Cardiac muscle cell (in vitro differentiated cells and primary cell): ENCODE results near the gene ISG20. TPM values are rescaled to one million over a fixed set of nuclear protein-coding genes. Genes with fewer than 3 reads are reported as not detected.

Experiments used
- DNase-seq, 2 donors: peaks; one replicate each; pipeline versions ENCODE4 v3.0.0 to v3.0.0-alpha.2; 2010 to 2017; ENCODE audit warnings: low read depth in 1 of 2, low spot score in 1 of 2
- H3K27ac ChIP-seq: fragments of 200-600 bp; sonication (generic); 2 replicates; pipeline ENCODE4 v1.5.1; 2016
- H3K27me3 ChIP-seq: fragments of 200-600 bp; sonication (generic); 2 replicates; pipeline ENCODE4 v1.6.0; 2016; ENCODE audit warnings: control low read depth
- H3K36me3 ChIP-seq: fragments of 200-600 bp; sonication (generic); 2 replicates; pipeline ENCODE4 v1.5.1; 2016; ENCODE audit warnings: control low read depth
- H3K4me1 ChIP-seq: fragments of 200-600 bp; sonication (generic); 2 replicates; pipeline ENCODE4 v1.8.1; 2017; ENCODE audit warnings: low read depth, mild to moderate bottlenecking, mixed run types
- H3K4me3 ChIP-seq: fragments of 200-600 bp; sonication (generic); 2 replicates; pipeline ENCODE4 v1.5.1; 2016; ENCODE audit warnings: mild to moderate bottlenecking
- H3K9me3 ChIP-seq: fragments of 200-600 bp; sonication (generic); 2 replicates; pipeline ENCODE4 v1.5.1; 2017; ENCODE audit warnings: low read depth, mild to moderate bottlenecking, control low read depth
- polyA plus RNA-seq: library from polyadenylated mRNA; unstranded; fragments of >200 nt; fragmentation: Nextera tagmentation; extraction: Ambion mirVana; gene quantifications from 2 replicates; pipeline ENCODE4 v1.2.1, GENCODE V29; 2016
- total RNA-seq: library from RNA; depleted of rRNA; stranded (reverse); fragments of >200 nt; gene quantifications from 2 replicates; pipeline ENCODE4 v1.2.3, GENCODE V29; 2016
- TF ChIP-seq, protein P1 (sequence below): IDR thresholded peaks from 2 replicates; pipeline ENCODE4 v1.5.1; 2012; ENCODE audit warnings: low read depth, mild to moderate bottlenecking, low read length

ISG20 gene
- total and polyA plus RNA-seq, 2 experiments from 2014 or later, result 0.69 TPM; not detected in 1

DNA sequence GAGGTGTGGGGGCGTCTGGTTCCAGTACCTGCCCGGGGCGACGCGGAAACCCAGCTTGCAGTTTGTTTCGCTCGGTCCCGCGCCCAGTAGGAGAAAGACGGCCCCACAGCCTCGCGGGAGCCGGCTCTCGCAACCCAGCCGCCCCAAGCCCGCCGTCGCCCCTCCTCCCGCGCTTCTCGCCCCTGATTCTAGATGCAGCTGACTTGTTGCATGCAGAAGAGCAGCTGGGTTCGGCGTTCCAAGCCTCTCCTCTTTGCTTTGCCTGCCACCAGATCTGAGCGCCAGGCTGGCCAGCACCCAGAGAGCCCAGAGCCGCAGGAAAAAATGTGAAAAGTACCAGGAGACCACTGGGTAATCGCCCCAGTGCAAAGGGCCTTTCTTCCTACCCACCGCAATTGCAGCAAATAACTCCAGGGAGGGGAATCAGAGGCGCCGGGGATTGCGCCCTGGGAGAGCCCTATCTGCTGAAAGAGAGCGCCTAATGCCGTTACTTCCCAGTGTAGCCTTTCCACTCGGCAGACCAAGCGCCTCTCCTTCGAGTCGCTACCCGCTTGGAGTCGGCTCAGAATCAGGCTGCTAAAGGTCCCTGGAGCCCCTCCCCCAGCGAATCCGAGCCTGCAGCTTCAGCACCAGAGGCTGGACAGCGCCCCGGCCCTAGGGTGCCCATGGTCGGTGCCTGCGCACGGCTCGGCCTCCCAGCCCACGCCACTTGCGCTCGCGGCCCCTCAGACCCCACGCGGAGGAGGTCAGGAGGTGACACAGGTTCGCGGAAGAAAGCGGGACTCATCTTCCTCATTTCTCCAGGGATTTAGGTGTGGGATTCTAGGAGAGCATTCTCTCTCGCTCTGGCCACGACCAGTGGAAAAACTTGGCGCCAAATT lies 33.4 kb upstream of the ISG20 start:
- Histone ChIP-seq H3K9me3 (no peaks in the 10 kb centered on the region), H3K27ac (no peak overlapping the region), H3K27me3 (peaks cover 80% of the 10 kb centered on the region), H3K36me3 (no peaks in the 10 kb centered on the region), H3K4me3 (peak overlapping the region; percentile 19), H3K4me1 (peaks cover 13% of the 10 kb centered on the region)
- DNase-seq, result peak; percentile 50 to 93
- TF ChIP-seq, protein P1, sequence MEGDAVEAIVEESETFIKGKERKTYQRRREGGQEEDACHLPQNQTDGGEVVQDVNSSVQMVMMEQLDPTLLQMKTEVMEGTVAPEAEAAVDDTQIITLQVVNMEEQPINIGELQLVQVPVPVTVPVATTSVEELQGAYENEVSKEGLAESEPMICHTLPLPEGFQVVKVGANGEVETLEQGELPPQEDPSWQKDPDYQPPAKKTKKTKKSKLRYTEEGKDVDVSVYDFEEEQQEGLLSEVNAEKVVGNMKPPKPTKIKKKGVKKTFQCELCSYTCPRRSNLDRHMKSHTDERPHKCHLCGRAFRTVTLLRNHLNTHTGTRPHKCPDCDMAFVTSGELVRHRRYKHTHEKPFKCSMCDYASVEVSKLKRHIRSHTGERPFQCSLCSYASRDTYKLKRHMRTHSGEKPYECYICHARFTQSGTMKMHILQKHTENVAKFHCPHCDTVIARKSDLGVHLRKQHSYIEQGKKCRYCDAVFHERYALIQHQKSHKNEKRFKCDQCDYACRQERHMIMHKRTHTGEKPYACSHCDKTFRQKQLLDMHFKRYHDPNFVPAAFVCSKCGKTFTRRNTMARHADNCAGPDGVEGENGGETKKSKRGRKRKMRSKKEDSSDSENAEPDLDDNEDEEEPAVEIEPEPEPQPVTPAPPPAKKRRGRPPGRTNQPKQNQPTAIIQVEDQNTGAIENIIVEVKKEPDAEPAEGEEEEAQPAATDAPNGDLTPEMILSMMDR, result no peak

DNA sequence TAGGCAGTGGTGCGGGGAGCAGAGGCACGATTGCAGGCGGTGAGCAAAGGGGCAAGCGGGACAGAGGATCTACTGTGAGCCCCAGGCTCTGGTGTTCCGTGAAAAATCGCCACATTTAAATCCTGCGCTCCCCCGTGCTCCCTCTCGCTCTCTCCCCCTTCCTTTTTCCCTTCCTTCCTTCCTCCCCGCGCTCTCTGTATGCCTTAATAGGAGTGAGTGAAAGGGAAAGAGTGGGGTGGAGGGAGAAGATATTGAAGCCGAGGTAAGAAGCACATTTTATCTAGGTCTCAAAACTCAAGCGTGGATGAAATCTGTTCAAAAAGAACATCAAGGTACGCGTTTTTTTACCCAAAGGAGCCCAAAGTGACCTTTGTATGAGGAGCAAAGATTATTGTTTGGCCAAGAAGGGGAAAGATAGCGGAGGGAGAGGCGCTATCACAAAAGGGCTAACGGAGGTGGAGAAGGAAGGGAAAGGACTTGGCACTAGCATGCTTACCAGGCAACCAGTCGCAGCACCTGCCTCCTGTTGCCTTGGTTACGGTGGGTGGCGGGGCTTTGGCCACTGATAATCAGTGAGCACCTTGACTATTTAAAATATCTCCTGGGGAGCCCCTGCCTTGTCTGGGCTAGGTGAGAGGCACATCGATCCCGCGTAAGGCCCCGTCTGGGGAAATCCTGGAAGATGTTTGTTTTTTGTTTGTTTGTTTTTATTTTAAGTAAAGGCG lies 32.6 kb upstream of the ISG20 start:
- H3K4me3 ChIP-seq, result no peak overlapping the region
- H3K36me3 ChIP-seq, result no peaks in the 10 kb centered on the region
- H3K9me3 ChIP-seq, result no peaks in the 10 kb centered on the region
- peaks cover 13% of the 10 kb centered on the region for H3K4me1 ChIP-seq
- peaks cover 85% of the 10 kb centered on the region for H3K27me3 ChIP-seq
- no peak for DNase-seq
- TF ChIP-seq, protein P1, result no peak
- no peak overlapping the region for H3K27ac ChIP-seq

DNA sequence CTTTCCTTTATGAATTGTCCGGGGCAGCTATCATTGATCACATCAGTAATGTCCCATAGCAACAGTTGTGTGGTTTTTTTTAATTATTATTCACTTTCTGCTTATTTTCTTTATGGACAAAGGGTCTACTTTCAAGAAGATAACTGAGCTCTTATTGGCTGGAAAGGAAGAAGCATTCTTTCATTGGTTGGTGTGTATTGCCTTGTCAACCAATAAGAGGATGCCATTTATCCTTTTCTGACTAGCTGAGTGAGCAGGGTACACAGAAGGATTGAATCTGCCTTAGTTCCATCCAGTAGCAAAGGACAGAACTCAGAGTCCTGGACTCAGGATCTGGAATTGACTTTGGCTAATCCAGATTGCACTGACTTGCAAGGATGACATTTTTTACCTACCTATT lies 30.9 kb upstream of the ISG20 start:
- TF ChIP-seq, protein P1, result no peak
- H3K27me3 ChIP-seq, result peaks cover 71% of the 10 kb centered on the region
- H3K36me3 ChIP-seq, result no peaks in the 10 kb centered on the region
- H3K27ac ChIP-seq, result no peak overlapping the region
- no peaks in the 10 kb centered on the region for H3K9me3 ChIP-seq
- H3K4me3 ChIP-seq, result no peak overlapping the region
- DNase-seq, result no peak
- H3K4me1 ChIP-seq, result peaks cover 13% of the 10 kb centered on the region

DNA sequence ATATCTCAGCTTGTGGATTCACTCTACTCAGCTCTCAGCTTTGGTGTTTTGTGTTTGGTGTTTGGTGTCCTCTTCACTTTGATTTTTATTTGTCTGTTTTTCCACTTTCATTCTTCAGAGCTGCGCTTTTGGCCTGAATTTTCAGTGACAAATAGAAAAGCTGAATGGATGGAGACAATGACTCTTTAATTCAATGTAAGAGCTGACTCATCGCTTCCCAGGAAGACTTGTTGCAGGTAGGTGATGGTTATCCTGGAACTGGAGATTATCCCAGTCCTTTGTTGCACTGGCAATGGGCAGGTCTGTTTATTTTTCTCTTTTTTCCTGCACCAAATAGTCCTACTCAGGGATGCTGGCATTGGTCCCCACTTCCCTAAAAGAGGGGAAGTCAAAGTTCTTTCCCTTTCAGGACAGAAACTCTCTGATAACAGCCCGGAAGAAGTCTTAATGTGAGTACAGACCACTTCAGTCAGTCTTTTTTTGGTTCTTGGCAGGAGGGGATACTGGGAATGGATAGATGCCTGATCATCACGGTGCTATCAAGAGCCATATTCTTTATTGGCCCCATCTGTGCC lies 30.1 kb upstream of the ISG20 start:
- Histone ChIP-seq H3K9me3 (no peaks in the 10 kb centered on the region), H3K36me3 (no peaks in the 10 kb centered on the region), H3K4me1 (peaks cover 13% of the 10 kb centered on the region), H3K27ac (no peak overlapping the region), H3K4me3 (no peak overlapping the region), H3K27me3 (peaks cover 64% of the 10 kb centered on the region)
- DNase-seq, result no peak
- TF ChIP-seq, protein P1, result no peak

DNA sequence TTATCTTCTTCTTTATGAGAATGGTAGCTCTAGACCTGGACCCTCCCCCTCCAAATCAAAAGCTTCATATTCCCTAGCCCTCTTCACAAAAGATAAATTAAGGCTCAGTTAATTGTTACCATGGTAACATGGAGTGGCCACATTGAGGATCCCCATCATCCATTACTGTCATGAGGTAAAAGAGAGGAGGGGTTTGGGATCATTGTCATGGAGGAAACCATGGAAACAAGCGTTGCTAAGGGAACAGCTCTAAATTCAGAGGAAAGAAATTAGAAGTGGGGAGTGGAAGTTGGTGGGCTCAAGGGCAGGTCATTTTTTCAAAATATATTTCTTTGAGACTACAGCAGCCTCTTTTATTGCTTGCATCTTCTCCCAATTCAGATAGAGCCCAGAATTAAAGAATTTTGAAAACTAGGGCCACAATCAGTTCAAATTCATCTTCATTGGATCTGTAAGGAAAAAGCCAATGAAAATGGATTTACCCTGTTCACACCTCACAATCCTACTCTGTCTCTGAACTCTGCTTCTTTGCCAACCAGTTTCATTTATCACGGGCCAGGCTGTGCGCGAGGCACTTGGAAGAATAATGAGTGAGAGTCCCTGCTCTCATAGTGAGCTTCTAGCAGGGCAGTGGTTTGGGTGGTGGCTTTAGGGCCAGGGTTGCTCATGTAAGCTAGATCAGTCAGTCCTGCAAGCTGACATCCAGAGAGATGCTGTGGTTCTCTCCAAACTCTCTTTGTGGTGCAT lies 29.3 kb upstream of the ISG20 start:
- H3K4me3 ChIP-seq, result no peak overlapping the region
- H3K27me3 ChIP-seq, result peaks cover 56% of the 10 kb centered on the region
- no peak overlapping the region for H3K27ac ChIP-seq
- H3K9me3 ChIP-seq, result no peaks in the 10 kb centered on the region
- H3K4me1 ChIP-seq, result peaks cover 6% of the 10 kb centered on the region
- no peaks in the 10 kb centered on the region for H3K36me3 ChIP-seq
- TF ChIP-seq, protein P1, result no peak
- DNase-seq, result no peak
